MM.1S (cell line): ENCODE measurements around the gene LRRC4C.

Experiments
- EZH2phosphoT487 ChIP-seq: fragments of 300-600 bp; sonication (generic); IDR thresholded peaks from 2 replicates; pipeline ENCODE4 v1.6.1; 2018; ENCODE audit warnings: antibody characterized with exemption, low read length
- TF ChIP-seq, protein P1 (sequence below): fragments of 300-600 bp; sonication (generic); IDR thresholded peaks from 2 replicates; pipeline ENCODE4 v1.5.1; 2016; ENCODE audit warnings: antibody characterized with exemption, low read length, mixed read lengths

GRCh38 chr11:41431784-41432183 is 27.7 kb downstream of the LRRC4C start:
- no peak for TF ChIP-seq EZH2phosphoT487
- TF ChIP-seq, protein P1, sequence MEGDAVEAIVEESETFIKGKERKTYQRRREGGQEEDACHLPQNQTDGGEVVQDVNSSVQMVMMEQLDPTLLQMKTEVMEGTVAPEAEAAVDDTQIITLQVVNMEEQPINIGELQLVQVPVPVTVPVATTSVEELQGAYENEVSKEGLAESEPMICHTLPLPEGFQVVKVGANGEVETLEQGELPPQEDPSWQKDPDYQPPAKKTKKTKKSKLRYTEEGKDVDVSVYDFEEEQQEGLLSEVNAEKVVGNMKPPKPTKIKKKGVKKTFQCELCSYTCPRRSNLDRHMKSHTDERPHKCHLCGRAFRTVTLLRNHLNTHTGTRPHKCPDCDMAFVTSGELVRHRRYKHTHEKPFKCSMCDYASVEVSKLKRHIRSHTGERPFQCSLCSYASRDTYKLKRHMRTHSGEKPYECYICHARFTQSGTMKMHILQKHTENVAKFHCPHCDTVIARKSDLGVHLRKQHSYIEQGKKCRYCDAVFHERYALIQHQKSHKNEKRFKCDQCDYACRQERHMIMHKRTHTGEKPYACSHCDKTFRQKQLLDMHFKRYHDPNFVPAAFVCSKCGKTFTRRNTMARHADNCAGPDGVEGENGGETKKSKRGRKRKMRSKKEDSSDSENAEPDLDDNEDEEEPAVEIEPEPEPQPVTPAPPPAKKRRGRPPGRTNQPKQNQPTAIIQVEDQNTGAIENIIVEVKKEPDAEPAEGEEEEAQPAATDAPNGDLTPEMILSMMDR, result peak; percentile 73
